Osteoblast (primary cell): ENCODE measurements around the gene CCDC92. TPM values are rescaled to one million over a fixed set of nuclear protein-coding genes. Genes with fewer than 3 reads are reported as not detected.

Source experiments
- DNase-seq: peaks from one replicate; pipeline ENCODE4 v3.0.0; 2011; ENCODE audit warnings: low spot score, mixed read lengths; ENCODE audit not compliant: insufficient read length; ENCODE audit errors: missing footprints
- H2AFZ ChIP-seq: 2 replicates; pipeline ENCODE4 v1.6.0; 2011; ENCODE audit warnings: mild to moderate bottlenecking, low read length
- H3K27ac ChIP-seq: 2 replicates; pipeline ENCODE4 v1.5.1; 2011; ENCODE audit warnings: mild to moderate bottlenecking, low read depth, low read length, moderate library complexity
- H3K27me3 ChIP-seq: 2 replicates; pipeline ENCODE4 v1.6.0; 2012; ENCODE audit warnings: mild to moderate bottlenecking, control low read depth, inconsistent platforms, low read length, moderate library complexity; ENCODE audit not compliant: insufficient read depth
- H3K36me3 ChIP-seq: 2 replicates; pipeline ENCODE4 v1.5.1; 2011; ENCODE audit warnings: mild to moderate bottlenecking, low read length, control low read depth, moderate library complexity; ENCODE audit not compliant: insufficient read depth
- H3K4me1 ChIP-seq: 2 replicates; pipeline ENCODE4 v1.5.1; 2011; ENCODE audit warnings: mild to moderate bottlenecking, low read length, control low read depth, moderate library complexity; ENCODE audit not compliant: insufficient read depth
- H3K4me2 ChIP-seq: 2 replicates; pipeline ENCODE4 v1.6.0; 2011; ENCODE audit warnings: mild to moderate bottlenecking, low read length; ENCODE audit not compliant: insufficient read depth
- H3K4me3 ChIP-seq: fragments of 200-600 bp; sonication (generic); 3 replicates; pipeline ENCODE4 v1.5.1; 2012; ENCODE audit warnings: mild to moderate bottlenecking, low read length, inconsistent platforms; ENCODE audit not compliant: insufficient read depth
- H3K79me2 ChIP-seq: 2 replicates; pipeline ENCODE4 v1.6.0; 2012; ENCODE audit warnings: mild to moderate bottlenecking, low read length, control low read depth, inconsistent platforms; ENCODE audit not compliant: insufficient read depth
- H3K9me3 ChIP-seq: 2 replicates; pipeline ENCODE4 v1.5.1; 2011; ENCODE audit warnings: low read depth, low read length, control low read depth
- H4K20me1 ChIP-seq: 2 replicates; pipeline ENCODE4 v1.6.0; 2012; ENCODE audit warnings: mild to moderate bottlenecking, low read length, control low read depth; ENCODE audit not compliant: insufficient read depth
- CTCF ChIP-seq: IDR thresholded peaks from 2 replicates; pipeline ENCODE4 v1.5.1; 2011; ENCODE audit warnings: mild to moderate bottlenecking, low read depth, low read length, moderate library complexity; ENCODE audit errors: extremely low read depth
- total RNA-seq: library from RNA; depleted of rRNA; stranded (reverse); fragments of >200 nt; gene quantifications from 2 replicates; pipeline ENCODE4 v1.2.3, GENCODE V29; 2012

CCDC92 gene
- total RNA-seq, 1 donor = 25.7 TPM

DNA sequence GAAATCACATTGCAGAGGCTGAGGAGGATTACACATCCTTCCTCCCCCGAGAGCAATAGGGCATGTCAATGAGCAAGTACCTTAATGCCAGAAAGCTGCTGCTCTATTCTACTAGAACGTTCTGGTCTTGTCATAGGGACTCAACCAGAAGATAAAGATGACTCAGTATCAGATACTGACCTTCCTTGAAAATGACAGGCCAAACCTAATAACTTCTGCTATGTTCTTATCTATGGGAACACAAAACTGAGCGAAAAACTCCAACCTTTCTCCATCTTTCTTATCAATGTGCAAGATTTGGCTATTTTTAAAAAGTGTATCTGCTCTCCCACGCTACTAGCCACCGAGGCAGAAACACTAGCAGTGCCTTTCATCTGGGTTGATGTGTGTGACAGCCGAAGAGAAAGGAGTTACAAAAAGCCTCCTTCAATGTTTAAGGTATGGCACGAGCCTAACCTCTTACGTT lies 5.5 kb downstream of the CCDC92 start:
- no peak for TF ChIP-seq CTCF
- H3K79me2 ChIP-seq = peaks cover 73% of the 10 kb centered on the region

DNA sequence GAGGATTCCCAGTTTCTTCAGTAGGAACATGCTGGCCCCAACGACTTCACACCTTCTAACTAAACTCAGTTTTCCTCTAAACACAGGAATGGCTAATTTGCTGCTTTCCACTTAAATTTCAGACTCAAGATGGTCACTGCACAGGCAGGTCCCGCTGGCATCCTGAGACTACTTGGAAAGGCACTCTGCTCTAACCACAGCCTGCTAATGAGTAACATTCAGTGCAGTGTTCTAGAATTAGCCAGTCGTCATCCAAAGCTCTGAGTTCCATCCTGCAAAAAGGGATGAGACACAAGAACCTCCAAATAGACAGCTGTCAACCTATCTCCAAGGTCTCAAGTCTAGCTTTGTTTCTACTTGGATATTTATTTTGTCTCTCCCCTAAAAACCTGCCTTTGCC lies 6.0 kb downstream of the CCDC92 start:
- peaks cover 54% of the 10 kb centered on the region for H3K4me1 ChIP-seq
- H3K79me2 ChIP-seq = peaks cover 72% of the 10 kb centered on the region
- no peaks in the 10 kb centered on the region for H3K27me3 ChIP-seq
- peak overlapping the region; percentile 33 for H3K27ac ChIP-seq
- peak; percentile 72 for DNase-seq
- peaks cover 23% of the 10 kb centered on the region for H4K20me1 ChIP-seq
- H3K4me3 ChIP-seq = no peak overlapping the region
- H3K4me2 ChIP-seq = peak overlapping the region; percentile 5
- H3K36me3 ChIP-seq = peaks cover 11% of the 10 kb centered on the region
- no peak for TF ChIP-seq CTCF
- H2AFZ ChIP-seq = no peak overlapping the region
- H3K9me3 ChIP-seq = no peaks in the 10 kb centered on the region

More for the DNA sequence above, 5.5 kb downstream of the CCDC92 start:
- H3K27me3 ChIP-seq = no peaks in the 10 kb centered on the region
- H3K36me3 ChIP-seq = peaks cover 11% of the 10 kb centered on the region
- no peak overlapping the region for H3K4me3 ChIP-seq
- no peak overlapping the region for H2AFZ ChIP-seq
- peaks cover 54% of the 10 kb centered on the region for H3K4me1 ChIP-seq
- peak overlapping the region; percentile 33 for H3K27ac ChIP-seq
- no peak for DNase-seq
- peaks cover 21% of the 10 kb centered on the region for H4K20me1 ChIP-seq
- no peaks in the 10 kb centered on the region for H3K9me3 ChIP-seq
- peak overlapping the region; percentile 5 for H3K4me2 ChIP-seq

- peaks cover 43% of the 10 kb centered on the region for H3K4me1 ChIP-seq
- H3K79me2 ChIP-seq = peaks cover 66% of the 10 kb centered on the region
- DNase-seq = no peak
- TF ChIP-seq CTCF = no peak
- H3K4me2 ChIP-seq = no peak overlapping the region
- no peak overlapping the region for H3K4me3 ChIP-seq
- H2AFZ ChIP-seq = no peak overlapping the region
- H3K9me3 ChIP-seq = no peaks in the 10 kb centered on the region
- no peak overlapping the region for H3K27ac ChIP-seq
- peaks cover 11% of the 10 kb centered on the region for H3K36me3 ChIP-seq
- H3K27me3 ChIP-seq = no peaks in the 10 kb centered on the region
- peaks cover 30% of the 10 kb centered on the region for H4K20me1 ChIP-seq
Measured at GRCh38 chr12:123965382-123965781, 7.2 kb downstream of the CCDC92 start.

- peaks cover 33% of the 10 kb centered on the region for H4K20me1 ChIP-seq
Measured at GRCh38 chr12:123963821-123964220, 8.8 kb downstream of the CCDC92 start.

More at GRCh38 chr12:123963821-123964220, 8.8 kb downstream of the CCDC92 start:
- no peak for DNase-seq
- no peaks in the 10 kb centered on the region for H3K9me3 ChIP-seq
- H3K4me2 ChIP-seq = no peak overlapping the region
- H3K27me3 ChIP-seq = no peaks in the 10 kb centered on the region
- no peak for TF ChIP-seq CTCF
- H3K79me2 ChIP-seq = peaks cover 61% of the 10 kb centered on the region
- H3K4me3 ChIP-seq = no peak overlapping the region
- H3K36me3 ChIP-seq = peaks cover 12% of the 10 kb centered on the region
- no peak overlapping the region for H2AFZ ChIP-seq
- no peak overlapping the region for H3K27ac ChIP-seq
- peaks cover 28% of the 10 kb centered on the region for H3K4me1 ChIP-seq
